Fibroblast of skin of left quadriceps (primary cell): Measurements from ENCODE around the gene KLK1.
"Not testable (repeated sequence)": the region's sequence is repeated elsewhere in the genome, so short reads cannot be mapped to it uniquely, and the experiment has no call there.

Experiments used
- DNase-seq, 2 experiments: peaks; one replicate each; pipeline ENCODE4 v3.0.0-alpha.2; 2013; ENCODE audit warnings: low read depth in 2 of 2

Gene KLK1

GRCh38 chr19:50817941-50818858 lies 5.4 kb downstream of the KLK1 start:
- no peak for DNase-seq

GRCh38 chr19:50815439-50815838 lies 8.1 kb downstream of the KLK1 start:
- DNase-seq, result no peak

- no peak for DNase-seq
Observed at GRCh38 chr19:50814883-50815282, 8.7 kb downstream of the KLK1 start.

GRCh38 chr19:50812474-50812873 lies 11.1 kb downstream of the KLK1 start:
- no peak for DNase-seq

GRCh38 chr19:50811622-50812238 lies 11.9 kb downstream of the KLK1 start:
- DNase-seq, result not testable (repeated sequence)

- DNase-seq, result no peak
Observed at GRCh38 chr19:50808856-50809255, 14.7 kb downstream of the KLK1 start.

GRCh38 chr19:50804420-50805272 lies 18.9 kb downstream of the KLK1 start:
- peak; percentile 99 for DNase-seq

- no peak for DNase-seq
Observed at GRCh38 chr19:50803633-50804419, 19.8 kb downstream of the KLK1 start.

GRCh38 chr19:50801107-50801506 lies 22.5 kb downstream of the KLK1 start:
- no peak for DNase-seq

- DNase-seq, result no peak
Observed at GRCh38 chr19:50799547-50799851, 24.1 kb downstream of the KLK1 start.

- DNase-seq, result no peak
Observed at GRCh38 chr19:50798659-50799546, 24.7 kb downstream of the KLK1 start.

- no peak for DNase-seq
Observed at GRCh38 chr19:50797781-50798658, 25.6 kb downstream of the KLK1 start.

GRCh38 chr19:50797429-50797780 lies 26.2 kb downstream of the KLK1 start:
- DNase-seq, result no peak

GRCh38 chr19:50796634-50797428 lies 26.8 kb downstream of the KLK1 start:
- no peak for DNase-seq

- DNase-seq, result no peak
Observed at GRCh38 chr19:50796128-50796633, 27.4 kb downstream of the KLK1 start.

GRCh38 chr19:50795664-50796073 lies 27.9 kb downstream of the KLK1 start:
- DNase-seq, result no peak

GRCh38 chr19:50794876-50795663 lies 28.5 kb downstream of the KLK1 start:
- DNase-seq, result no peak
